Cardiac muscle cell (in vitro differentiated cells and primary cell): ENCODE measurements around the gene IGSF23. TPM values are rescaled to one million over a fixed set of nuclear protein-coding genes. Genes with fewer than 3 reads are reported as not detected.

Experiments used
- DNase-seq, 2 donors: peaks; one replicate each; pipeline versions ENCODE4 v3.0.0 to v3.0.0-alpha.2; 2010 to 2017; ENCODE audit warnings: low read depth in 1 of 2, low spot score in 1 of 2
- H3K27ac ChIP-seq: fragments of 200-600 bp; sonication (generic); 2 replicates; pipeline ENCODE4 v1.5.1; 2016
- H3K27me3 ChIP-seq: fragments of 200-600 bp; sonication (generic); 2 replicates; pipeline ENCODE4 v1.6.0; 2016; ENCODE audit warnings: control low read depth
- H3K36me3 ChIP-seq: fragments of 200-600 bp; sonication (generic); 2 replicates; pipeline ENCODE4 v1.5.1; 2016; ENCODE audit warnings: control low read depth
- H3K4me1 ChIP-seq: fragments of 200-600 bp; sonication (generic); 2 replicates; pipeline ENCODE4 v1.8.1; 2017; ENCODE audit warnings: low read depth, mild to moderate bottlenecking, mixed run types
- H3K4me3 ChIP-seq: fragments of 200-600 bp; sonication (generic); 2 replicates; pipeline ENCODE4 v1.5.1; 2016; ENCODE audit warnings: mild to moderate bottlenecking
- H3K9me3 ChIP-seq: fragments of 200-600 bp; sonication (generic); 2 replicates; pipeline ENCODE4 v1.5.1; 2017; ENCODE audit warnings: low read depth, mild to moderate bottlenecking, control low read depth
- CTCF ChIP-seq: IDR thresholded peaks from 2 replicates; pipeline ENCODE4 v1.5.1; 2012; ENCODE audit warnings: low read depth, mild to moderate bottlenecking, low read length
- polyA plus RNA-seq: library from polyadenylated mRNA; unstranded; fragments of >200 nt; fragmentation: Nextera tagmentation; extraction: Ambion mirVana; gene quantifications from 2 replicates; pipeline ENCODE4 v1.2.1, GENCODE V29; 2016
- total RNA-seq: library from RNA; depleted of rRNA; stranded (reverse); fragments of >200 nt; gene quantifications from 2 replicates; pipeline ENCODE4 v1.2.3, GENCODE V29; 2016

IGSF23 gene
- total and polyA plus RNA-seq, 2 experiments from 2014 or later: not detected

- TF ChIP-seq CTCF: no peak
- H3K4me3 ChIP-seq: no peak overlapping the region
Measured at GRCh38 chr19:44646049-44646416, 32.7 kb downstream of the IGSF23 start.

GRCh38 chr19:44647144-44647543, 33.8 kb downstream of the IGSF23 start:
- no peak for DNase-seq
- H3K36me3 ChIP-seq: peaks cover 8% of the 10 kb centered on the region
- H3K9me3 ChIP-seq: no peaks in the 10 kb centered on the region
- TF ChIP-seq CTCF: no peak
- H3K27me3 ChIP-seq: no peaks in the 10 kb centered on the region
- no peak overlapping the region for H3K4me3 ChIP-seq
- no peak overlapping the region for H3K27ac ChIP-seq
- H3K4me1 ChIP-seq: no peaks in the 10 kb centered on the region

More at GRCh38 chr19:44646049-44646416, 32.7 kb downstream of the IGSF23 start:
- Histone ChIP-seq H3K27me3 (no peaks in the 10 kb centered on the region), H3K9me3 (no peaks in the 10 kb centered on the region), H3K4me1 (no peaks in the 10 kb centered on the region), H3K27ac (no peak overlapping the region), H3K36me3 (peaks cover 3% of the 10 kb centered on the region)
- DNase-seq: no peak

GRCh38 chr19:44648631-44649251, 35.4 kb downstream of the IGSF23 start:
- H3K36me3 ChIP-seq: peaks cover 10% of the 10 kb centered on the region
- no peaks in the 10 kb centered on the region for H3K9me3 ChIP-seq
- TF ChIP-seq CTCF: no peak
- DNase-seq: peak in 1 of 2 donors; percentile 88
- no peaks in the 10 kb centered on the region for H3K4me1 ChIP-seq
- H3K27ac ChIP-seq: no peak overlapping the region
- no peaks in the 10 kb centered on the region for H3K27me3 ChIP-seq
- H3K4me3 ChIP-seq: no peak overlapping the region

GRCh38 chr19:44649578-44650145, 36.3 kb downstream of the IGSF23 start:
- no peak for DNase-seq
- no peak for TF ChIP-seq CTCF
- no peaks in the 10 kb centered on the region for H3K4me1 ChIP-seq
- H3K36me3 ChIP-seq: peaks cover 15% of the 10 kb centered on the region
- no peaks in the 10 kb centered on the region for H3K9me3 ChIP-seq
- H3K4me3 ChIP-seq: no peak overlapping the region
- H3K27me3 ChIP-seq: no peaks in the 10 kb centered on the region
- H3K27ac ChIP-seq: no peak overlapping the region

DNA sequence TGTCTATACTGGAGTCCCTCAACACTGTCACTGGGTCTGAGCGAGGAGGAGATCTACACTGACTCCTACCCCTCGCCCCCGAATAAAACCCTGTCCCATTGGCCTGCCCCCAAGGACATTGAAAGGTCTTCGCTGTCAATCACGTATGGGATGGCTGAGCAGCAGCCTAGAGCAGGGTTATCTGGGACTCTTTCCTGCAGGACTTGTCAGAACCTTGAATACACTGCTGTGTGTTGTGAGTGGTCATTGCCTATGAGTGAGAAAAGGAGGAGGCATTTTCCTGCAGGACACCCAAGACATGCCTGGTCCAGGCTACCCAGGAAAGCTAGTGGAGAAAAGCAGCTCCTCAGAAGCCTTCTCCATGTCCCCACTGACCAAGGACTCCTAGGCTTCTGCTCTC, 40.0 kb downstream of the IGSF23 start:
- H3K27me3 ChIP-seq: no peaks in the 10 kb centered on the region
- no peak for DNase-seq
- H3K36me3 ChIP-seq: peaks cover 22% of the 10 kb centered on the region
- TF ChIP-seq CTCF: no peak
- no peaks in the 10 kb centered on the region for H3K9me3 ChIP-seq
- H3K27ac ChIP-seq: no peak overlapping the region
- H3K4me1 ChIP-seq: no peaks in the 10 kb centered on the region
- H3K4me3 ChIP-seq: no peak overlapping the region
